ENCODE data around the gene LMO4. TPM values are rescaled to one million over a fixed set of nuclear protein-coding genes. Genes with fewer than 3 reads are reported as not detected.

Gene LMO4
- total and polyA plus RNA-seq, 12 donors: 10.3 to 26.9 (median 21.3) TPM

GRCh38 chr1:87389011-87389410 is 60.3 kb downstream of the LMO4 start:
- no peak overlapping the region for H3K27ac ChIP-seq
- no peak for DNase-seq
- no peaks in the 10 kb centered on the region for H3K9me3 ChIP-seq (replicated peaks in 1 of 3)
- H3K4me3 ChIP-seq: no peak overlapping the region
- H3K4me1 ChIP-seq (replicated peaks in 1 of 2): peaks cover 4 to 13% of the 10 kb centered on the region in 2 donors
- TF ChIP-seq POLR2A (IDR thresholded peaks at IDR 0.05) (no peak), CTCF (IDR thresholded peaks at IDR 0.05) (no peak)
- 8 to 29% (median 24%) methylated on average over 1 of the region's 1 CpG for WGBS, 4 donors
- H3K36me3 ChIP-seq (replicated peaks in 1 of 2): no peaks in the 10 kb centered on the region
- H3K27me3 ChIP-seq: no peaks in the 10 kb centered on the region
- intact Hi-C loops (cut with DNase I): no loop called here

GRCh38 chr1:87389546-87389945 is 60.9 kb downstream of the LMO4 start:
- no peaks in the 10 kb centered on the region for H3K9me3 ChIP-seq (replicated peaks in 1 of 3)
- no peak for TF ChIP-seq CTCF (IDR thresholded peaks at IDR 0.05)
- TF ChIP-seq POLR2A (IDR thresholded peaks at IDR 0.05): no peak
- WGBS, 4 donors: 77 to 92% (median 83%) methylated on average over 3 of the region's 3 CpGs
- no peaks in the 10 kb centered on the region for H3K36me3 ChIP-seq (replicated peaks in 1 of 2)
- no peaks in the 10 kb centered on the region for H3K27me3 ChIP-seq
- no peak for DNase-seq
- H3K27ac ChIP-seq: no peak overlapping the region
- intact Hi-C loops (cut with DNase I): no loop called here
- peaks cover 4 to 13% of the 10 kb centered on the region in 2 donors for H3K4me1 ChIP-seq (replicated peaks in 1 of 2)
- H3K4me3 ChIP-seq: no peak overlapping the region

- no peak overlapping the region for H3K4me3 ChIP-seq
- H3K36me3 ChIP-seq (replicated peaks in 1 of 2): no peaks in the 10 kb centered on the region
- H3K27me3 ChIP-seq: no peaks in the 10 kb centered on the region
- no peak overlapping the region for H3K27ac ChIP-seq
- WGBS, 4 donors: 47 to 53% (median 49%) methylated on average over 7 of the region's 7 CpGs
- DNase-seq: peak; percentile 19 to 66 (median 57)
- H3K9me3 ChIP-seq (replicated peaks in 1 of 3): no peaks in the 10 kb centered on the region
- TF ChIP-seq POLR2A (IDR thresholded peaks at IDR 0.05) (no peak), CTCF (IDR thresholded peaks at IDR 0.05) (no peak)
- H3K4me1 ChIP-seq (replicated peaks in 1 of 2): peaks cover 4 to 13% of the 10 kb centered on the region in 2 donors
- intact Hi-C loops (cut with DNase I): no loop called here
Observed at GRCh38 chr1:87392248-87393192, 63.8 kb downstream of the LMO4 start.

GRCh38 chr1:87393445-87394085 is 64.9 kb downstream of the LMO4 start:
- intact Hi-C loops (cut with DNase I): no loop called here
- Histone ChIP-seq H3K9me3 (replicated peaks in 1 of 3) (no peaks in the 10 kb centered on the region), H3K27me3 (no peaks in the 10 kb centered on the region), H3K4me1 (replicated peaks in 1 of 2) (peaks cover 4 to 13% of the 10 kb centered on the region in 2 donors), H3K36me3 (replicated peaks in 1 of 2) (no peaks in the 10 kb centered on the region), H3K4me3 (no peak overlapping the region), H3K27ac (no peak overlapping the region)
- DNase-seq: no peak
- TF ChIP-seq POLR2A (IDR thresholded peaks at IDR 0.05): no peak
- TF ChIP-seq CTCF (IDR thresholded peaks at IDR 0.05): no peak
- 62 to 72% (median 67%) methylated on average over 3 of the region's 3 CpGs for WGBS, 4 donors

Measured in adrenal gland (tissue), 12 donors.